Gastroesophageal sphincter (tissue), 4 donors: ENCODE measurements around the gene BRD1. TPM values are rescaled to one million over a fixed set of nuclear protein-coding genes. Genes with fewer than 3 reads are reported as not detected.
A peak's percentile ranks its signal among the peaks of the same experiment; 100 is the strongest.
"Not testable (repeated sequence)": the region's sequence is repeated elsewhere in the genome, so short reads cannot be mapped to it uniquely, and the experiment has no call there.

Experiments used
- ATAC-seq: fragments of 150-250 bp; one replicate; pipeline ENCODE4 v1.9.1; 2016; ENCODE audit warnings: mild to moderate bottlenecking, moderate library complexity
- H3K27ac ChIP-seq, 4 donors: fragments of 200-600 bp; sonication (generic) in 3 of 4; 1 replicate in 3 of 4; 2 replicates in 1 of 4; pipeline ENCODE4 v1.5.1; 2016 to 2019
- H3K27me3 ChIP-seq: fragments of 200-600 bp; sonication (generic); one replicate; pipeline ENCODE4 v1.5.1; 2019
- H3K36me3 ChIP-seq, 2 donors: fragments of 200-600 bp; sonication (generic); one replicate each; pipeline ENCODE4 v1.5.1; 2019; ENCODE audit warnings: control low read depth in 1 of 2
- H3K4me1 ChIP-seq, 3 donors: fragments of 200-600 bp; sonication (generic); 1 replicate in 2 of 3; 2 replicates in 1 of 3; pipeline ENCODE4 v1.5.1; 2016 to 2019; ENCODE audit warnings: control low read depth in 2 of 3
- H3K4me3 ChIP-seq, 2 donors: fragments of 200-600 bp; sonication (generic); one replicate each; pipeline ENCODE4 v1.5.1; 2019; ENCODE audit warnings: mild to moderate bottlenecking in 1 of 2, moderate library complexity in 1 of 2
- H3K9me3 ChIP-seq, 3 donors: fragments of 200-600 bp; sonication (generic); one replicate each; pipeline ENCODE4 v1.5.1; 2017 to 2019; ENCODE audit warnings: control low read depth in 2 of 3
- EP300 ChIP-seq: sonication (generic); formaldehyde crosslinking; IDR thresholded peaks from one replicate; pipeline ENCODE4 v1.6.1; 2017; ENCODE audit warnings: antibody characterized with exemption, mild to moderate bottlenecking
- POLR2A ChIP-seq, 2 donors: fragments of 450-650 bp; IDR thresholded peaks; one replicate each; pipeline ENCODE4 v1.6.1; 2017; ENCODE audit warnings: antibody characterized with exemption in 2 of 2, mild to moderate bottlenecking in 2 of 2, moderate library complexity in 1 of 2
- POLR2AphosphoS5 ChIP-seq: sonication (generic); formaldehyde crosslinking; IDR thresholded peaks from one replicate; pipeline ENCODE4 v1.6.1; 2017; ENCODE audit warnings: antibody characterized with exemption
- WGBS, 2 donors: methylation state at CpG; one replicate each; pipeline ENCODE4 v1.1.5; 2018; ENCODE audit warnings: low coverage in 1 of 2; 5-methylcytosine and 5-hydroxymethylcytosine counted together
- total RNA-seq, 4 donors: library from RNA; depleted of rRNA; stranded (reverse); fragments of >200 nt; gene quantifications; one replicate each; pipeline ENCODE4 v1.1.0, GENCODE V29; 2016
- TF ChIP-seq, protein P1 (sequence below), 4 experiments: fragments of 200-600 bp in 2 of 4; fragments of 450-650 bp in 2 of 4; sonication (generic) in 1 of 4; IDR thresholded peaks; one replicate each; pipeline ENCODE4 v1.5.1; 2017 to 2019; ENCODE audit warnings: antibody characterized with exemption in 4 of 4, mild to moderate bottlenecking in 2 of 4, moderate library complexity in 2 of 4

The BRD1 gene
- total RNA-seq, 4 donors from 2014 or later, result 36.0 to 66.0 (median 45.5) TPM

DNA sequence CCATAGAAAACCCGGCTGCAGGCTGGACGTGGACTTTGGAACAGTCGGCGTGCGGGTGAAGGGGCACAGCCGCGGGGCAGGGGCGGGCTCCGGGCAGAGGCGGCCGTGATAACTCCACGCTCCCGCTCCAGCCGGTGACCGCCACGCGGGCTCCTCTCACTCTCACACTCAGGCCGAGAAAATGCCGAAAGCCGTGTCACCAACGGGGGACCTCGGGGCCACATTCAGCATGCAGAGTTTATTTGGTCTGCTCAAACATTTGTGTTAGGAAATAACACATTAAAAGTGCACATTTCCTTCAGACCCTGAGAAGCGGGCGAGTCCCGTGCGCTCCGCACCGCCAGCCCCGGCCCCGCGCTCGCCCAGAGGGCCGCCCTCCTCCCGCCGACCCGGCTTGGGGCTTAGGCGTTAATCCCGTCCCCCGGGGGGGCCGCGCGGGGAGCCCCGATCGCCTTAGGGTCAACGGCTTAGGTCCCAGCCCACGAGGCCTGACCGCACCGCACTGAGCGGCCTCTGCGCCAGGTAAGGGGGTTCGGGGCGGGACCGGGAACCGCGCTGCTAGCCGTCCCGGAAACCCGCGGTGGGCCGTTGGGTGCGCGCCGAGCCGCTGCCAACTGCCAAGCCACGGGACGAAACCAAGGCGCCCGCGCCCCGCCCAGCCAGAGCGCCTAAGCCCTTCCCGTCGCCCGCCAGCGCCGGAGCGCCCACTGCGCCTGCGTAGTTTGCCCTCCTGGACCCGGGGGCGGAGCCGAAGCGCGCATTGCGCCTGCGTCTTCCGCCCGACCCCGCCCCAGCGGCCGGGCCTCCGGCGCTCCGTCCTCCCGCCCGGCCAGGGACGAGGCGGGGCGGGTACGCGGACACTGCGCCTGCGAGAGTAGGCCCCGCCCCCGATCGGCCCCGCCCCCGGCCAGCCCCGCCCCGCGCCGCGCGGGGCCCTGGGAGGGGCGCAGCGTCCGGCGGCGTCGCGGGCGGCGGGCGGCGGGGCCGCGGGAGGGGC, 25.5 kb upstream of the BRD1 start, which contains the start of gene ZBED4:
ZBED4 (plus strand) TSS at position 947 of the 997 bp plus-strand sequence. CDS start 29,819 bp downstream, outside the sequence.
- H3K4me1 ChIP-seq, result peaks cover 0 to 54% (median 37%) of the 10 kb centered on the region in 3 donors
- peak; percentile 78 for TF ChIP-seq POLR2AphosphoS5
- TF ChIP-seq, protein P1, sequence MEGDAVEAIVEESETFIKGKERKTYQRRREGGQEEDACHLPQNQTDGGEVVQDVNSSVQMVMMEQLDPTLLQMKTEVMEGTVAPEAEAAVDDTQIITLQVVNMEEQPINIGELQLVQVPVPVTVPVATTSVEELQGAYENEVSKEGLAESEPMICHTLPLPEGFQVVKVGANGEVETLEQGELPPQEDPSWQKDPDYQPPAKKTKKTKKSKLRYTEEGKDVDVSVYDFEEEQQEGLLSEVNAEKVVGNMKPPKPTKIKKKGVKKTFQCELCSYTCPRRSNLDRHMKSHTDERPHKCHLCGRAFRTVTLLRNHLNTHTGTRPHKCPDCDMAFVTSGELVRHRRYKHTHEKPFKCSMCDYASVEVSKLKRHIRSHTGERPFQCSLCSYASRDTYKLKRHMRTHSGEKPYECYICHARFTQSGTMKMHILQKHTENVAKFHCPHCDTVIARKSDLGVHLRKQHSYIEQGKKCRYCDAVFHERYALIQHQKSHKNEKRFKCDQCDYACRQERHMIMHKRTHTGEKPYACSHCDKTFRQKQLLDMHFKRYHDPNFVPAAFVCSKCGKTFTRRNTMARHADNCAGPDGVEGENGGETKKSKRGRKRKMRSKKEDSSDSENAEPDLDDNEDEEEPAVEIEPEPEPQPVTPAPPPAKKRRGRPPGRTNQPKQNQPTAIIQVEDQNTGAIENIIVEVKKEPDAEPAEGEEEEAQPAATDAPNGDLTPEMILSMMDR (IDR thresholded peaks at IDR 0.05), result no peak
- peak; percentile 53 to 65 for TF ChIP-seq POLR2A (IDR thresholded peaks at IDR 0.05)
- peaks cover 27% of the 10 kb centered on the region for H3K27me3 ChIP-seq
- no CpG with 5 or more reads among the region's 127 CpGs for WGBS, 2 donors
- H3K9me3 ChIP-seq, result no peaks in the 10 kb centered on the region
- H3K4me3 ChIP-seq, result peak within 1 kb of the TSS; percentile 82 to 86
- H3K27ac ChIP-seq, result peak within 1 kb of the TSS; percentile 83 to 98 (median 92)
- ATAC-seq, result peak; percentile 95
- no peaks in the 10 kb centered on the region for H3K36me3 ChIP-seq

DNA sequence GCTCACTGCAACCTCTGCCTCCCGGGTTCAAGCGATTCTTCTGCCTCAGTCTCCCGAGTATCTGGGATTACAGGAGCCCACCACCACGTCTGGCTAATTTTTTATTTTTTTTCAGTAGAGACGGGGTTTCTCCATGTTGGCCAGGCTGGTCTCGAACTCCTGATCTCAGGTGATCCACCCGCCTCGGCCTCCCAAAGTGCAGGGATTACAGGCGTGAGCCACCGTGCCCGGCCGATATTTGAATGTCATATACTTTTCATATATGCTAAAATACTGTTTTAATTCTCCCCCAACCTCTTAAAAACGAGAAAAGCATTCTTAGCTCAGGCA, 24.9 kb upstream of the BRD1 start:
- Histone ChIP-seq H3K27me3 (peaks cover 34% of the 10 kb centered on the region), H3K4me1 (peaks cover 0 to 60% (median 39%) of the 10 kb centered on the region in 3 donors), H3K27ac (peak overlapping the region in 3 of 4 donors; percentile 90 to 98 (median 94)), H3K4me3 (peak overlapping the region in 1 of 2 donors; percentile 86)
- H3K9me3 ChIP-seq, H3K36me3 ChIP-seq, ATAC-seq: not testable (repeated sequence)
- WGBS, 2 donors, result 62 to 79% methylated on average over 5 to 8 of the region's 13 CpGs

DNA sequence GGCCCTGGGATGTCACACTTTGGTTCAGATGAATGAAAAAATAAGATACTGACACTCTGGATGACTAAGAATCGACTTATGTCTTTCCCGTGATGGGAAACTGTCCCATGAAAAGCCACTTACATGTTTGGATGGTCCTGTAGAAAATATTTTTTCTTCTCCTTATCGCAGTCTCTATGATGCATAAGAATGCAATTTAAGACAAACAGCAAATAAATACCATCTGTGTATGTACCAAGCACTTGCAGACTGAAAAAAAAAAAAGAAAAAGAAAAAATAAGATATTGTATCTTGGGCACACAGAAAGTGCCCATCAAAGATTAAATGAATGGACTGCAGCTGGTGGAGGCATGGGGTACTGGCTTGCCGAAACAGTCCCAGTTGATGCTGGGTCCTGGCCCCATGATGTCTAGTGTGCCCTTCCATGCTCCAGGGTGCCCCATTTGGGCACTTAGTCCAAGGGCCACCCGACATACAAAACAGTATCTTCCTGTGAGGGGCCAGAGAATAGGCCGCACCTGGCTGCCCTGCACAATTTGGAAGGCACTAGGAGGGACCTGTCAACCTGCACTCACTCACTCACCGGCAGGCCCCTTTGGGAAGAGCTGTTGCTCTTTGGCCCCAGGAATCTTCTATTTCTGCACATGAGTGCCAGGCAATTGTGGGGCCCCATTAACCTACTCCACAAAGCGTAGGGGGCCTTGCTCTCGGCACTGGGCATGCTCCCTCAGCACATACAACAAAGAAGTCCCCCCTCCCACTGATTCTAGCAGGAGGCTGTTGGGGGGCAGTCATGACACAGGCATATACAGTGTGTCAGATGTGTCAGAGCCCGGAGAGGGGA, 23.5 kb upstream of the BRD1 start:
- no peak overlapping the region for H3K27ac ChIP-seq
- ATAC-seq, result no peak
- TF ChIP-seq POLR2A (IDR thresholded peaks at IDR 0.05) (no peak), EP300 (no peak), POLR2AphosphoS5 (no peak)
- TF ChIP-seq, protein P1 (IDR thresholded peaks at IDR 0.05), result no peak
- H3K9me3 ChIP-seq, result no peaks in the 10 kb centered on the region
- H3K27me3 ChIP-seq, result peaks cover 47% of the 10 kb centered on the region
- no peak overlapping the region for H3K4me3 ChIP-seq
- H3K4me1 ChIP-seq, result peaks cover 0 to 57% (median 39%) of the 10 kb centered on the region in 3 donors
- no peaks in the 10 kb centered on the region for H3K36me3 ChIP-seq
- WGBS, 2 donors, result 75% methylated on average over 2 to 6 of the region's 10 CpGs

DNA sequence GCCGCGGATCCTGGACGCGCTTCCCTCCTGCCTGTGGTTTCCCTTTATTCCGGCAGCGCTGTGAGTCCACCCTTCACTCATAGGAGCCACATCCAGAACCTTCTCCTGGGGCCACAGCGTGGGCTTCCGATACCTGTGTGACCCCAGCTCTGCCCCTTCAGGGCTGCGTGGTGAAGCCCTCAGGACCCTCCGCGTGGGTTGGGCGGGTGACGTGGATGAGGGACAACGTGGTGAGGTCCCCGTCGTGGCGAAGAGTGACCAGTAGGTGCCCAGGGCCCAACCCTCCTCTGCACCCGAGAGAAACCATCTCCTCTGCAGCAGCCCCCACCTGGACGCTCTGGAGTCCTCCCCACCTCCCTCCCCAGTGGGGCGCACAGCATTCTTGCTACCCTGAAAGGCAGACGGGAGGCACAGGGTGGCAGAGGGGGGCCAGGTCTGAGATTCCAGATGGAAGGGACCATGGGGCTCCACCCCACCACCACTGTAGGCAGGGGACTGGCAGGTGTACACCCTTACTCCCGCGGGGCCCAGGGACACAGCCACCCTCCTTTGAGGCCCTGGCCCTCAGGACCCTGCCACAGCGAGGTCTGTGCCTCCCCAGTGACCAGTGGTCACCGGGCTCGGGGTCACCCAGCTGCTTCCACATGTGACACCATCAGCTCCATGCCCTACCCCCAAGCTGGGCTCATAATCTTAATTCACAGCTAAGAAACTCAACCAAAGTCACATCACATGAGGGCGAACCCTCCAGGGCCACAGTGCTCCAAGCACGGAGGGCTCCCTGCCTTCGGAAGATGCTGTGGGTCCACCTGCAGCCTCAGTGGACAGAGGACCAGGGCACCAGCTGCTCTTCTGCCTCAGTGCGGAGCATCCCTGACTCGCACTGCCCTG, 22.6 kb upstream of the BRD1 start:
- H3K27ac ChIP-seq, result no peak overlapping the region
- no peaks in the 10 kb centered on the region for H3K36me3 ChIP-seq
- peaks cover 0 to 48% (median 32%) of the 10 kb centered on the region in 3 donors for H3K4me1 ChIP-seq
- H3K4me3 ChIP-seq, result peak overlapping the region in 1 of 2 donors; percentile 54
- WGBS, 2 donors, result 0 to 100% methylated on average over 1 of the region's 31 CpGs
- H3K9me3 ChIP-seq, result no peaks in the 10 kb centered on the region
- peaks cover 57% of the 10 kb centered on the region for H3K27me3 ChIP-seq
- no peak for TF ChIP-seq EP300
- TF ChIP-seq, protein P1 (IDR thresholded peaks at IDR 0.05), result no peak
- no peak for TF ChIP-seq POLR2A (IDR thresholded peaks at IDR 0.05)
- no peak for TF ChIP-seq POLR2AphosphoS5
- no peak for ATAC-seq
